ENCODE results near the gene NOL4L.

NOL4L gene

DNA sequence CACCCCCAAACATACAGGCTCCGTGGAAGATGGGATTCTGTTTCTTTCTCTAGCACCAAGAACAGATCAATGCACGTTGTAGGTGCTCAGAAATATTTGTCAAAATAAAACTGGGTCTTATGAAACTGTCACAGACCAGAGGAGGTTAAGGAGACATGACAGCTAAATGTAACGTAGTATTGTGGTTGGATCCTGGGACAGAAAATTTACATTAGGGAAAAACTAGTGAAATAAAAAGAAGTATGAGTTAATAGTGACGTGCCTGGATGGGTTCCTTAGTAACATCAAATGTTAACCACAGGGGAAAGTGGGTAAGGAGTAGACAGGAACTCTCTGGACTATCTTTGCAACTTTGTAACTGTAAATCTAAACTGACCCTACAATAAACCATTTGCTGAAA lies 31.5 kb downstream of the NOL4L start:
- H2AFZ ChIP-seq (ENCODE audit: low read length) = no peak overlapping the region
- H3K79me2 ChIP-seq (ENCODE audit: insufficient read depth, low read length) = no peaks in the 10 kb centered on the region
- no peak for TF ChIP-seq EZH2 (IDR thresholded peaks at IDR 0.05; ENCODE audit: borderline replicate concordance, low read length)
- TF ChIP-seq, protein P1, sequence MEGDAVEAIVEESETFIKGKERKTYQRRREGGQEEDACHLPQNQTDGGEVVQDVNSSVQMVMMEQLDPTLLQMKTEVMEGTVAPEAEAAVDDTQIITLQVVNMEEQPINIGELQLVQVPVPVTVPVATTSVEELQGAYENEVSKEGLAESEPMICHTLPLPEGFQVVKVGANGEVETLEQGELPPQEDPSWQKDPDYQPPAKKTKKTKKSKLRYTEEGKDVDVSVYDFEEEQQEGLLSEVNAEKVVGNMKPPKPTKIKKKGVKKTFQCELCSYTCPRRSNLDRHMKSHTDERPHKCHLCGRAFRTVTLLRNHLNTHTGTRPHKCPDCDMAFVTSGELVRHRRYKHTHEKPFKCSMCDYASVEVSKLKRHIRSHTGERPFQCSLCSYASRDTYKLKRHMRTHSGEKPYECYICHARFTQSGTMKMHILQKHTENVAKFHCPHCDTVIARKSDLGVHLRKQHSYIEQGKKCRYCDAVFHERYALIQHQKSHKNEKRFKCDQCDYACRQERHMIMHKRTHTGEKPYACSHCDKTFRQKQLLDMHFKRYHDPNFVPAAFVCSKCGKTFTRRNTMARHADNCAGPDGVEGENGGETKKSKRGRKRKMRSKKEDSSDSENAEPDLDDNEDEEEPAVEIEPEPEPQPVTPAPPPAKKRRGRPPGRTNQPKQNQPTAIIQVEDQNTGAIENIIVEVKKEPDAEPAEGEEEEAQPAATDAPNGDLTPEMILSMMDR (IDR thresholded peaks at IDR 0.05; ENCODE audit: low read length) = no peak
- no peaks in the 10 kb centered on the region for H3K9me2 ChIP-seq (ENCODE audit: low read depth, low read length)
- no peak overlapping the region for H3K4me3 ChIP-seq (ENCODE audit: low read depth, low read length, poor library complexity, severe bottlenecking)
- H3K9ac ChIP-seq (ENCODE audit: low read length) = no peak overlapping the region
- no peaks in the 10 kb centered on the region for H3F3A ChIP-seq (ENCODE audit: insufficient read depth, low read length)
- no peaks in the 10 kb centered on the region for H4K20me1 ChIP-seq (ENCODE audit: insufficient read depth, low read length)
- no peak overlapping the region for H3K4me2 ChIP-seq (ENCODE audit: low read length)
- H3K36me3 ChIP-seq (ENCODE audit: insufficient read depth, low read length) = no peaks in the 10 kb centered on the region; the same call in 1 of the 2 replicates
- no peaks in the 10 kb centered on the region for H3K4me1 ChIP-seq (ENCODE audit: insufficient read depth, low read length, severe bottlenecking)
- H3K27ac ChIP-seq (ENCODE audit: low read depth, low read length, poor library complexity, severe bottlenecking) = no peak overlapping the region
- 0 out of 2 replicates have a peak, but pooled peaks cover 7% of the 10 kb centered on the region for H3K9me3 ChIP-seq (ENCODE audit: low read length)
- H3K27me3 ChIP-seq (ENCODE audit: insufficient read depth, low read length) = peaks cover 4% of the 10 kb centered on the region; the same call in 1 of the 2 replicates

DNA sequence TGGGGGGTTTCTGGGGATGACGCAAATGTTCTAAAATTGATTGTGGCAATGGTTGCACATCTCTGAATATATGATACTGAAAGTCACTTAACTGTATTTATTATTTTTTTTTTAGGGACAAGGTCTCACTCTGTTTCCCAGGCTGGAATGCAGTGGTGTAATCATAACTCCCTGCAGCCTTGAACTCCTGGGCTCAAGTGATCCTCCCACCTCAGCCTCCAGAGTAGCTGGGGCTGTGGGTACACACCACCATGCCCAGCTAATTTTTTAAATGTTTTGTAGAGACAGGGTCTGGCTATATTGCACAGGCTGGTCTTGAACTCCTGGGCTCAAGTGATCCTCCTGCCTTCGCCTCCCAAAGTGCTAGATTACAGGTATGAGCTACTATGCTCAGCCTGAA lies 33.4 kb downstream of the NOL4L start:
- H4K20me1 ChIP-seq (ENCODE audit: insufficient read depth, low read length) = no peaks in the 10 kb centered on the region
- H3K79me2 ChIP-seq (ENCODE audit: insufficient read depth, low read length) = no peaks in the 10 kb centered on the region
- no peak for TF ChIP-seq EZH2 (IDR thresholded peaks at IDR 0.05; ENCODE audit: borderline replicate concordance, low read length)
- TF ChIP-seq, protein P1 (IDR thresholded peaks at IDR 0.05; ENCODE audit: low read length) = no peak
- H3F3A ChIP-seq (ENCODE audit: insufficient read depth, low read length) = no peaks in the 10 kb centered on the region
- no peak overlapping the region for H3K4me3 ChIP-seq (ENCODE audit: low read depth, low read length, poor library complexity, severe bottlenecking)
- H3K36me3 ChIP-seq (ENCODE audit: insufficient read depth, low read length) = no peaks in the 10 kb centered on the region; the same call in 1 of the 2 replicates
- H3K4me1 ChIP-seq (ENCODE audit: insufficient read depth, low read length, severe bottlenecking) = no peaks in the 10 kb centered on the region
- no peak overlapping the region for H3K27ac ChIP-seq (ENCODE audit: low read depth, low read length, poor library complexity, severe bottlenecking)
- H3K9ac ChIP-seq (ENCODE audit: low read length) = no peak overlapping the region
- H3K4me2 ChIP-seq (ENCODE audit: low read length) = no peak overlapping the region
- H2AFZ ChIP-seq (ENCODE audit: low read length) = no peak overlapping the region
- H3K9me2 ChIP-seq (ENCODE audit: low read depth, low read length) = no peaks in the 10 kb centered on the region
- H3K27me3 ChIP-seq (ENCODE audit: insufficient read depth, low read length) = peaks cover 11% of the 10 kb centered on the region; the same call in 1 of the 2 replicates
- H3K9me3 ChIP-seq (ENCODE audit: low read length) = 0 out of 2 replicates have a peak, but pooled peaks cover 7% of the 10 kb centered on the region

DNA sequence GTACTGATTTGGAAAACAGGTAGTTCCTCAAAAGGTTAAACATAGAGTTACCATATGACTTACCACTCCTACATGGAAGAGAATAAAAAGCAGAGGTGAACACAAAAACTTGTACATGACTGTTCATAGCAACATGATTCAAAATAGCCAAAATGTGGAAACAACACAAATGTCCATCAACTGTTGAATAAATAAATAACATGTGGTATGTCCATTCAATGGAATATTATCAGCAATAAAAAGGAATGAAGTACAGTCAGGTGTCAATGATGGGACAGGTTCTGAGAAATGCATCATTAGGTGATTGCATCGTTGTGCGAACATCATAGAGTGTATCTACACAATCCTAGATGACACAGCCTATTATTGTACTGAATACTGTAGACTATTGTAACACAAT lies 35.3 kb downstream of the NOL4L start:
- no peaks in the 10 kb centered on the region for H3F3A ChIP-seq (ENCODE audit: insufficient read depth, low read length)
- H3K9me3 ChIP-seq (ENCODE audit: low read length) = 0 out of 2 replicates have a peak, but pooled peaks cover 7% of the 10 kb centered on the region
- no peaks in the 10 kb centered on the region; the same call in 1 of the 2 replicates for H3K36me3 ChIP-seq (ENCODE audit: insufficient read depth, low read length)
- no peaks in the 10 kb centered on the region for H3K9me2 ChIP-seq (ENCODE audit: low read depth, low read length)
- no peaks in the 10 kb centered on the region for H3K4me1 ChIP-seq (ENCODE audit: insufficient read depth, low read length, severe bottlenecking)
- H3K4me2 ChIP-seq (ENCODE audit: low read length) = no peak overlapping the region
- TF ChIP-seq, protein P1 (IDR thresholded peaks at IDR 0.05; ENCODE audit: low read length) = no peak
- TF ChIP-seq EZH2 (IDR thresholded peaks at IDR 0.05; ENCODE audit: borderline replicate concordance, low read length) = no peak
- peaks cover 11% of the 10 kb centered on the region; the same call in 1 of the 2 replicates for H3K27me3 ChIP-seq (ENCODE audit: insufficient read depth, low read length)
- no peak overlapping the region for H3K4me3 ChIP-seq (ENCODE audit: low read depth, low read length, poor library complexity, severe bottlenecking)
- no peak overlapping the region for H2AFZ ChIP-seq (ENCODE audit: low read length)
- no peak overlapping the region for H3K27ac ChIP-seq (ENCODE audit: low read depth, low read length, poor library complexity, severe bottlenecking)
- no peak overlapping the region for H3K9ac ChIP-seq (ENCODE audit: low read length)
- no peaks in the 10 kb centered on the region for H3K79me2 ChIP-seq (ENCODE audit: insufficient read depth, low read length)
- H4K20me1 ChIP-seq (ENCODE audit: insufficient read depth, low read length) = no peaks in the 10 kb centered on the region
